WERI-Rb-1 (cell line): ENCODE data around the gene ALG6.

Source experiments
- DNase-seq: peaks from one replicate; pipeline ENCODE4 v3.0.0-alpha.2; 2020
- H3K27ac ChIP-seq: fragments of 250-450 bp; sonication (Bioruptor Pico); 2 replicates; pipeline ENCODE4 v1.5.1; 2020; ENCODE audit warnings: mild to moderate bottlenecking, moderate library complexity
- H3K27me3 ChIP-seq: fragments of 250-450 bp; sonication (Bioruptor Pico); 2 replicates; pipeline ENCODE4 v1.5.1; 2021; ENCODE audit warnings: mild to moderate bottlenecking, low read depth, moderate library complexity; ENCODE audit not compliant: insufficient read depth, severe bottlenecking
- H3K36me3 ChIP-seq: fragments of 250-450 bp; sonication (Bioruptor Pico); 2 replicates; pipeline ENCODE4 v1.5.1; 2020; ENCODE audit warnings: mild to moderate bottlenecking, moderate library complexity
- H3K4me3 ChIP-seq: 2 replicates; pipeline ENCODE4 v1.5.1; 2011; ENCODE audit warnings: low read depth, mild to moderate bottlenecking, control low read depth, low read length
- H3K9me3 ChIP-seq: fragments of 250-450 bp; sonication (Bioruptor Pico); 2 replicates; pipeline ENCODE4 v1.5.1; 2021; ENCODE audit warnings: mild to moderate bottlenecking, moderate library complexity; ENCODE audit not compliant: severe bottlenecking
- TF ChIP-seq, protein P1 (sequence below): IDR thresholded peaks from 2 replicates; pipeline ENCODE4 v1.5.1; 2011; ENCODE audit warnings: low read depth, mild to moderate bottlenecking, control low read depth, inconsistent platforms, low read length

ALG6 gene

DNA sequence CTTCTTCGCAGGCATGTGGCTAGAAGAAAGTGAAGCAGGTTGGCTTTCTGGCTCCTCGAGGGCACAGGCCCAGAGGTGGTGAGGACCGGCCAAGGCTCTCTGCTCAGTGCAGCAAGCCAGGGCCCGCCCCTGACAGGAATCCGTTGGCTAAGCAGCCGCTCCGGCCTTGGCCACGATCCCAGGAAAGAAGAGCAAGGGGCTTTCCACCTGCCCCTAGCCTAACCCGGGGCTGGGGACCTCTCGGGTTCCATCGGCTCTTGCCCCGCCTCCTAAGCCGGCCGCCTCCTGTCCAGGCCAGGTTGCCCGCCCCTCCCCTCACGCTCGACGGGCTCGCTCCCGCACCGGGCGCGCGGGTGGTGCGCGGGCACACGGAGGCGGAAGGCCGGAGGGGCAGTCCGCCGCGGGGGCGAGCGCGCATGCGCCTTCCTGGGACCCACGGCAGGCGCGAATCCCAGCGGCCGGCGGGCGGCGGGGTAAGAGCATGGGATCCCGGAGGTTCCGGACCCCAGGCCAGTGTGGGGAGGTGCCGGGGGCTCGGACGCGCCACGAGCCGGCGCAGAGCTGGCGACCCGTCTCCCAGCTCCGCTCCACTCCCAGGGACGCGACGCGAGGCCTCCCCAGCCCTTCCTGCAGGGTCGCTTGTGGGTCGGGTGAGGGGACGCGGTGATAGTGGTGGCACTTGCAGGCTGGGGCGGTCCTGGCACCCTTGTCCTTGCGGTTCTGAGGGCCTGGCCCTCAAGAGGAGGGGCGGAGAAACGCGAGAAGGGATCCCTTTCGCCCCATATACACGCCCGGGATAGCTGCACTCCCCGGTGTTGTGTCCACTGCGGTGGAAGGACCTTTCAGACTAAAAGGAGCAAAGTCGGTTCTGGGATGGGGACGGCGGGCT is at the start of gene ALG6:
Gene ALG6 (plus strand): TSS at position 413 of the 889 bp plus-strand sequence. CDS start 3,351 bp downstream, outside the sequence.
- Histone ChIP-seq H3K4me3 (peak within 1 kb of the TSS; percentile 81), H3K27ac (peak within 1 kb of the TSS; percentile 81), H3K9me3 (no peaks in the 10 kb centered on the region), H3K27me3 (no peaks in the 10 kb centered on the region), H3K36me3 (peaks cover 4% of the 10 kb centered on the region)
- TF ChIP-seq, protein P1, sequence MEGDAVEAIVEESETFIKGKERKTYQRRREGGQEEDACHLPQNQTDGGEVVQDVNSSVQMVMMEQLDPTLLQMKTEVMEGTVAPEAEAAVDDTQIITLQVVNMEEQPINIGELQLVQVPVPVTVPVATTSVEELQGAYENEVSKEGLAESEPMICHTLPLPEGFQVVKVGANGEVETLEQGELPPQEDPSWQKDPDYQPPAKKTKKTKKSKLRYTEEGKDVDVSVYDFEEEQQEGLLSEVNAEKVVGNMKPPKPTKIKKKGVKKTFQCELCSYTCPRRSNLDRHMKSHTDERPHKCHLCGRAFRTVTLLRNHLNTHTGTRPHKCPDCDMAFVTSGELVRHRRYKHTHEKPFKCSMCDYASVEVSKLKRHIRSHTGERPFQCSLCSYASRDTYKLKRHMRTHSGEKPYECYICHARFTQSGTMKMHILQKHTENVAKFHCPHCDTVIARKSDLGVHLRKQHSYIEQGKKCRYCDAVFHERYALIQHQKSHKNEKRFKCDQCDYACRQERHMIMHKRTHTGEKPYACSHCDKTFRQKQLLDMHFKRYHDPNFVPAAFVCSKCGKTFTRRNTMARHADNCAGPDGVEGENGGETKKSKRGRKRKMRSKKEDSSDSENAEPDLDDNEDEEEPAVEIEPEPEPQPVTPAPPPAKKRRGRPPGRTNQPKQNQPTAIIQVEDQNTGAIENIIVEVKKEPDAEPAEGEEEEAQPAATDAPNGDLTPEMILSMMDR = peak; percentile 10; the same call in 1 of the 2 replicates
- DNase-seq = peak; percentile 96

DNA sequence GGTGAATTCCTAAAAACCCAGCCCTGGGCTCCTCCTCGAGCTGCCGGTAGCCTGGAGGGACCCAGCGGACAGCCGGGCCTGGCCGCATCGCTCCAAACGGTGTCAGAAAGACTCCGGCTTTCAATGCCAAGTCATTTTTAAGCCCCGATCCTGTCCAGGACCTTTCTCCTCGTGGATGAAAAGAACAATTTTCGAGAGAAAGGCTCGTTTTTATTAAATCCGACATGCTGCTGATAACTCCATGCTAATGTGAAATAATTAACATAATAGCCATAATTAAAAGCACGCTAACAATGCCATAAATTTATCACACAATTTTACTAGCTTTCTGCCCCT is 49.6 kb upstream of the ALG6 start:
- Histone ChIP-seq H3K36me3 (no peaks in the 10 kb centered on the region), H3K4me3 (peak overlapping the region; percentile 59), H3K27ac (no peak overlapping the region), H3K27me3 (peaks cover 50% of the 10 kb centered on the region), H3K9me3 (no peaks in the 10 kb centered on the region)
- DNase-seq = no peak
- TF ChIP-seq, protein P1 = no peak

DNA sequence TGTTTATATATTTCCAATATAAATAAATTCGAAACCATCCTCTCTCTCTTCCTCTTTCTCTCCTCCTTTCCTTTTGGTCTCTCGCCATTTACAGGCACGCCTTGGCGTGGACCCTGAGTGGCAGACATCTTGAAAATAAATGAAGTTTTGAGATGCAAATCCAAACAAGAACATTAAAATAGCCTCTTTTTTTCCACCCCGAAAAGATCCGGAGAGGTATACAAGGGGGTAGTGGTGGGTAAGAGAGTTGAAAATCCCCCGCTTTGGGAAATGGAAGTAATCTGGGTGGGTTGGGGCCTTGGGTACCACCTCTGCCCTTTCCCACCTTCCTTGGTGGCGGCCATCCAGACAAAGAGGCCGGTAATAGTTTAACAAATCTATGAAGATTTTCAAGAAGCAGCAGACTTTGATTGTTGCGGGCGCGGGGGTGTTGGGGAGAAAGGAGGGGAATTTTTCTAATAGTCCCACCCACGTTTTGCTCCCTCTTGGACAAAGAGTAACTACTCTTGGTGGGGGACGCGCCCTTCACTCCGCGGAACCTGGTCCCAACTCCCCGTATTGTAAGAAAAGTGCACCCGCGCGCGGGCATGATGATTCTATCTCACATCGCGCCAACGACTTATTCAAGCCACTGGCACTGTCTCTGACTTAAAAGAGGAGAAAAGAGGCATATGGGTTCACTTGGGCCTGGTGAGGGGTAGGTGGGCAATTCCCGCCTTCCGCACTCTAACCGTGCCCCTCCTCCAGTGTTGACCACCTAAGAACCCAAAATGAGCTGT is 49.0 kb upstream of the ALG6 start:
- TF ChIP-seq, protein P1 = no peak
- H3K27me3 ChIP-seq = peaks cover 54% of the 10 kb centered on the region
- H3K4me3 ChIP-seq = peak overlapping the region; percentile 59; the same call in 1 of the 2 replicates
- H3K27ac ChIP-seq = no peak overlapping the region
- H3K36me3 ChIP-seq = no peaks in the 10 kb centered on the region
- H3K9me3 ChIP-seq = no peaks in the 10 kb centered on the region
- no peak for DNase-seq

DNA sequence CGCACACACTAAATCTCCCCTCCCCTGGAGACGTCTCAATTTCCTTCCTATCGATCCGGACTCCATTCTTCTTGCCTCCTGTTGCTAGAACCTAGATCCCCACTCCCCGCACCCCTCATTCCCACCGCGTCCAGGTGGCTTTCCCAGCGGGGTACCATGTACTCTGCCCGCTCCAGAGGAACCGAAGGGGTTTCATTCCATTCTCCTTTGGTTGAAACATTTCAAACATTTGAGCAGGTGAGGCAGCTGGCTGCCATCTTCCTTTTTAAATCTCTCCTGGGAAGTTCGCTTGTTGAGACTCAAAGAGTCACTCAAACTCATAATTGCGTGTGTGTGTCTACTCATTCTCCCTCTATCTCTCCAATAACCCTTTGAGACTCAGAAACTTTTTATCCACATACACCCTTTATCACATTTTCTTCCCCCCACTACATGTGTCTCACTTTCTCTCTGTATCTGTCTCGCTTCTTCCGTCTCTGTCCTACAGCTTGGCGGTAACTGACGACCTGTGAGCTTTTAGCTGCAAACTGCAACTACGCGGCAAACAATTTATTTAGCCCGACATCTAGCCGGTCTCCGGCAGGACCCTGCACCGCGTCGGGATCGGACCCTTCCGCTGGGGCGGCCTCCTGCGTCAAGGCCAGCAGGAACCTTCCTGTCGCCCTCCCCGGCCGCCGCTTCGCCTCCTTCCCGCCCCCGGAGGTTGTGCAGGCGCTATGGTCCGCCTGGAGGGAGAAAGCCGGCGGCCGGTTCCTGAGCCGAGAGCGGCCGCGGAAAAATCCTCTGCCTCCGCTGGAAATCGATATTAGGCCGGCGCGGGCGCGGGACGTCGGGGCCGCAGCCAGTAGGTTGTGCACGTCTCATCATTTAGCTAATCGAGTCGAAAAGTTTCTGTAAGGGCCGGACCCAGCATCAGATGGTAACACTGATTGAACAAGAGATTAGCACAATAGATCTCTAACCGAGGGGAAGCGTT is 48.1 kb upstream of the ALG6 start:
- H3K27me3 ChIP-seq = peaks cover 60% of the 10 kb centered on the region
- peak; percentile 49 for DNase-seq
- peak overlapping the region; percentile 34 for H3K4me3 ChIP-seq
- no peaks in the 10 kb centered on the region for H3K9me3 ChIP-seq
- H3K27ac ChIP-seq = no peak overlapping the region
- H3K36me3 ChIP-seq = no peaks in the 10 kb centered on the region
- TF ChIP-seq, protein P1 = no peak

DNA sequence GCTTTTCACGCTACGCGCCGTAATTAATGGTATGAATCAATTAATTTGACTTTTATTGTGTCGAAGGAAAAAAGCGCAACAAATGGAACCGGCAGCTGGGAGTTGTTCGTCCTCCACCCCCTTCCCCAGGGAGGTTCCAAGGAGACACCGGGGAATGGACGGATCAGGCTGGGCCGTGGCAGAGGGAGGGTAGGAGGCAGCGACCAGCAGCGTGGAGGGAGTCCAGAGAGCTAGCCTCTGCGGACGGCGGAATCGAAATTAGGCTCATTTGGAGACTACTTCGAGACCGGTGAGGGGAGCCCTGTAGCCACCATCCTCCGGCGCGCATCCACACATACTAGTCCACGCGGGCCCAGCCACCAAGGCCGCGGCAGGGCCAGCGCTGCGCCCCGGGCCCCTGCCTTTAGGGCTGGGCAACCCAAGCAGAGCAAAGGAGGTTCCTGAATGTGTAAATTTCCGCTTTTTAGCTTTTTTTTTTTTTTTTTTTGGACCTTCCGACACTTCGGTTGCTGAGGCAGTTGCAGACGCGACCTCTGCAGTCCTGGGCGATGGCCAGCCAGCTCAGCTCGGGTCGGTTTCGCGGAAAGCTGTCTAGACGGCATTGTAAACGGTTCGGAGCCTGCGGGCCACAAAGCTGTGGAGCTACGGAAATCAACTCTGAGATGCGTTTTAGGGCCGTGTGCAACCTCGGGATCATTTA is 47.3 kb upstream of the ALG6 start:
- Histone ChIP-seq H3K9me3 (no peaks in the 10 kb centered on the region), H3K27me3 (peaks cover 68% of the 10 kb centered on the region), H3K36me3 (no peaks in the 10 kb centered on the region), H3K27ac (no peak overlapping the region), H3K4me3 (peak overlapping the region; percentile 34; the same call in 1 of the 2 replicates)
- no peak for DNase-seq
- TF ChIP-seq, protein P1 = no peak
